HCT116 (cell line): ENCODE data around the gene UBAC2. TPM values are rescaled to one million over a fixed set of nuclear protein-coding genes. Genes with fewer than 3 reads are reported as not detected.

ENCODE experiments used
- ATAC-seq: fragments of 200-7000 bp; cut with Tn5 transposase; 2 replicates; pipeline ENCODE4 v1.9.1; 2020; ENCODE audit warnings: mild to moderate bottlenecking, moderate library complexity
- BruUV-seq: library from RNA; stranded (reverse); fragments of 400-500 nt; replicated peaks from 2 replicates; lab custom pipeline; 2021; lab: Mats Ljungman, UMichigan
- CTCF ChIA-PET: fragments of 300-600 bp; sonication (Branson Sonifier 250); formaldehyde crosslinking; loops from one replicate; lab custom pipeline; 2021; ENCODE audit warnings: antibody characterized with exemption; lab: Charles Lee
- POLR2A ChIA-PET: fragments of 300-600, 350-600 bp; sonication (Branson Sonifier 250); formaldehyde crosslinking; loops from one replicate; lab custom pipeline; 2021; ENCODE audit warnings: antibody characterized with exemption; lab: Charles Lee
- RAD21 ChIA-PET, 2 experiments: fragments of 300-600 bp; sonication (Branson Sonifier 250); formaldehyde crosslinking; loops; one replicate each; lab custom pipeline; 2023; ENCODE audit warnings: low total read pairs in 2 of 2; ENCODE audit not compliant: uncharacterized antibody in 2 of 2, unreplicated experiment in 2 of 2, low non-redundant PET in 1 of 2; lab: Charles Lee
- DNase-seq: peaks from one replicate; pipeline ENCODE4 v3.0.0-alpha.2; 2010; ENCODE audit warnings: low read depth, low spot score
- H2AFZ ChIP-seq: fragments of 200-600 bp; shearing (Covaris generic), sonication (generic); 2 replicates; pipeline ENCODE4 v1.6.1; 2017; ENCODE audit warnings: low read depth, mixed run types, mixed read lengths, antibody characterized with exemption, low read length; ENCODE audit not compliant: poor library complexity, severe bottlenecking
- H3K27ac ChIP-seq: 2 replicates; pipeline ENCODE4 v1.5.1; 2012; ENCODE audit warnings: low read depth, low read length
- H3K27me3 ChIP-seq: fragments of 200-600 bp; sonication (generic); 2 replicates; pipeline ENCODE4 v1.6.1; 2016; ENCODE audit warnings: mixed run types, low read length, mixed read lengths; ENCODE audit not compliant: insufficient read depth
- H3K36me3 ChIP-seq, 2 experiments: fragments of 200-500 bp in 1 of 2; fragments of 200-600 bp in 1 of 2; sonication (Bioruptor generic) in 1 of 2; sonication (generic) in 1 of 2; 2 replicates each; pipeline versions ENCODE4 v1.5.1 to v1.6.1; 2014 to 2016; ENCODE audit warnings: low read length in 2 of 2, inconsistent platforms in 1 of 2, mixed read lengths in 1 of 2, mixed run types in 1 of 2; ENCODE audit not compliant: insufficient read depth in 2 of 2, control insufficient read depth in 1 of 2
- H3K4me1 ChIP-seq, 2 experiments: fragments of 200-600 bp in 1 of 2; sonication (generic) in 1 of 2; 2 replicates each; pipeline versions ENCODE4 v1.5.1 to v1.6.1; 2012 to 2017; ENCODE audit warnings: low read length in 2 of 2, inconsistent platforms in 1 of 2, mild to moderate bottlenecking in 1 of 2, mixed read lengths in 1 of 2, mixed run types in 1 of 2, moderate library complexity in 1 of 2; ENCODE audit not compliant: insufficient read depth in 2 of 2, control insufficient read depth in 1 of 2
- H3K4me2 ChIP-seq: fragments of 200-600 bp; sonication (generic); 2 replicates; pipeline ENCODE4 v1.6.1; 2017; ENCODE audit warnings: mixed run types, low read length, mixed read lengths
- H3K4me3 ChIP-seq, 2 experiments: fragments of 200-600 bp in 1 of 2; sonication (generic) in 1 of 2; replicated peaks in 1 of 2; 2 replicates each; pipeline ENCODE4 v1.5.1; 2011 to 2016; ENCODE audit warnings: low read length in 2 of 2, control low read depth in 1 of 2, low read depth in 1 of 2, mild to moderate bottlenecking in 1 of 2, mixed read lengths in 1 of 2, mixed run types in 1 of 2
- H3K79me2 ChIP-seq: fragments of 200-600 bp; sonication (generic); 2 replicates; pipeline ENCODE4 v1.6.1; 2017; ENCODE audit warnings: mild to moderate bottlenecking, mixed run types, low read length, moderate library complexity, mixed read lengths; ENCODE audit not compliant: insufficient read depth
- H3K9ac ChIP-seq: fragments of 200-600 bp; sonication (generic); 2 replicates; pipeline ENCODE4 v1.6.1; 2016; ENCODE audit warnings: low read length, mixed read lengths
- H3K9me2 ChIP-seq: fragments of 200-600 bp; sonication (generic), shearing (Covaris generic); 2 replicates; pipeline ENCODE4 v1.6.1; 2017; ENCODE audit warnings: mixed run types, mild to moderate bottlenecking, moderate library complexity; ENCODE audit not compliant: insufficient read depth
- H3K9me3 ChIP-seq, 2 experiments: fragments of 200-500 bp in 1 of 2; fragments of 200-600 bp in 1 of 2; sonication (Bioruptor generic) in 1 of 2; sonication (generic) in 1 of 2; 2 replicates each; pipeline ENCODE4 v1.6.1; 2014 to 2017; ENCODE audit warnings: low read length in 2 of 2, mixed read lengths in 2 of 2, inconsistent platforms in 1 of 2, low read depth in 1 of 2, mild to moderate bottlenecking in 1 of 2, mixed run types in 1 of 2, moderate library complexity in 1 of 2; ENCODE audit not compliant: control insufficient read depth in 1 of 2, insufficient read depth in 1 of 2
- H4K20me1 ChIP-seq: fragments of 200-600 bp; sonication (generic), shearing (Covaris generic); 2 replicates; pipeline ENCODE4 v1.6.1; 2017; ENCODE audit warnings: mixed run types, mild to moderate bottlenecking, moderate library complexity; ENCODE audit not compliant: insufficient read depth
- ATF3 ChIP-seq: IDR thresholded peaks from 2 replicates; pipeline ENCODE4 v1.6.1; 2012
- CBX3 ChIP-seq: IDR thresholded peaks from 2 replicates; pipeline ENCODE4 v1.6.1; 2012; ENCODE audit warnings: low read depth
- CEBPB ChIP-seq: IDR thresholded peaks from 2 replicates; pipeline ENCODE4 v1.6.1; 2012; ENCODE audit warnings: low read depth
- CTCF ChIP-seq, 3 experiments: fragments of 200-600 bp in 1 of 3; sonication (generic) in 1 of 3; IDR thresholded peaks in 2 of 3; conservative IDR thresholded peaks in 1 of 3; 2 replicates each; pipeline ENCODE4 v1.5.1; 2012 to 2017; ENCODE audit warnings: low read depth in 2 of 3, low read length in 2 of 3, antibody characterized with exemption in 1 of 3, borderline replicate concordance in 1 of 3, control low read depth in 1 of 3, mild to moderate bottlenecking in 1 of 3, mixed read lengths in 1 of 3, mixed run types in 1 of 3, moderate library complexity in 1 of 3; ENCODE audit not compliant: insufficient read depth in 1 of 3
- ELF1 ChIP-seq: IDR thresholded peaks from 2 replicates; pipeline ENCODE4 v1.6.1; 2012; ENCODE audit warnings: low read depth, borderline replicate concordance
- EZH2 ChIP-seq: fragments of 200-600 bp; sonication (generic); IDR thresholded peaks from 2 replicates; pipeline ENCODE4 v1.6.1; 2017; ENCODE audit warnings: antibody characterized with exemption, mixed run types
- EZH2phosphoT487 ChIP-seq: fragments of 200-600 bp; IDR thresholded peaks from 2 replicates; pipeline ENCODE4 v1.6.1; 2018; ENCODE audit warnings: antibody characterized with exemption, borderline replicate concordance
- FOSL1 ChIP-seq: IDR thresholded peaks from 2 replicates; pipeline ENCODE4 v1.6.1; 2012; ENCODE audit warnings: low read depth
- JUND ChIP-seq: IDR thresholded peaks from 2 replicates; pipeline ENCODE4 v1.6.1; 2012
- POLR2AphosphoS5 ChIP-seq: IDR thresholded peaks from 2 replicates; pipeline ENCODE4 v1.6.1; 2011; ENCODE audit warnings: mild to moderate bottlenecking, low read depth, low read length, moderate library complexity
- RAD21 ChIP-seq: IDR thresholded peaks from 2 replicates; pipeline ENCODE4 v1.6.1; 2012; ENCODE audit warnings: low read depth, mild to moderate bottlenecking
- REST ChIP-seq: IDR thresholded peaks from 2 replicates; pipeline ENCODE4 v1.6.1; 2012; ENCODE audit warnings: low read depth
- SIN3A ChIP-seq: IDR thresholded peaks from 2 replicates; pipeline ENCODE4 v1.6.1; 2012; ENCODE audit warnings: low read depth
- SP1 ChIP-seq: IDR thresholded peaks from 2 replicates; pipeline ENCODE4 v1.6.1; 2012; ENCODE audit warnings: low read depth
- SRF ChIP-seq: IDR thresholded peaks from 2 replicates; pipeline ENCODE4 v1.6.1; 2012; ENCODE audit warnings: low read depth
- TCF7L2 ChIP-seq: IDR thresholded peaks from 2 replicates; pipeline ENCODE4 v1.7.0; 2011; ENCODE audit warnings: borderline replicate concordance, inconsistent platforms; ENCODE audit not compliant: insufficient read depth, insufficient read length; ENCODE audit errors: extremely low read depth
- YY1 ChIP-seq: IDR thresholded peaks from 2 replicates; pipeline ENCODE4 v1.6.1; 2011; ENCODE audit warnings: low read length, low read depth, moderate library complexity, mild to moderate bottlenecking; ENCODE audit not compliant: insufficient replicate concordance; ENCODE audit errors: extremely low read depth
- ZBTB33 ChIP-seq: IDR thresholded peaks from 2 replicates; pipeline ENCODE4 v1.6.1; 2011; ENCODE audit warnings: mild to moderate bottlenecking, low read length, moderate library complexity; ENCODE audit not compliant: insufficient replicate concordance; ENCODE audit errors: extremely low read depth
- ZFX ChIP-seq: fragments of 450-650 bp; IDR thresholded peaks from 2 replicates; pipeline ENCODE4 v1.6.1; 2017
- ZNF274 ChIP-seq: fragments of 200-500 bp; sonication (Bioruptor generic); IDR thresholded peaks from 2 replicates; pipeline ENCODE4 v1.6.1; 2014; ENCODE audit warnings: mild to moderate bottlenecking, low read depth, low read length, inconsistent platforms
- intact Hi-C: fragments of 100-400 bp; cut with micrococcal nuclease; formaldehyde crosslinking; loops from 2 replicates; pipeline ENCODE4 v1.10.0; 2022
- total RNA-seq: library from RNA; stranded (reverse); gene quantifications from one replicate; pipeline ENCODE4 v1.2.1, GENCODE V29; 2021; ENCODE audit not compliant: unreplicated experiment

Gene UBAC2
- total RNA-seq, 1 experiment from 2014 or later = 67.4 TPM

- Histone ChIP-seq H3K4me1 (no peaks in the 10 kb centered on the region), H3K9me3 (no peaks in the 10 kb centered on the region), H4K20me1 (no peaks in the 10 kb centered on the region), H3K4me2 (no peak overlapping the region), H2AFZ (no peak overlapping the region), H3K9ac (no peak overlapping the region), H3K36me3 (peaks cover 0 to 2% of the 10 kb centered on the region in 2 experiments; a peak in 1 of 4 replicates), H3K4me3 (no peak overlapping the region), H3K27ac (no peak overlapping the region), H3K79me2 (peaks cover 22% of the 10 kb centered on the region), H3K9me2 (no peaks in the 10 kb centered on the region), H3K27me3 (no peaks in the 10 kb centered on the region)
- ChIA-PET POLR2A (interaction anchor here (1.4 kb wide), 1 partner anchor 90 kb away, joined by 3 read pairs; no protein-coding TSS in a partner anchor), RAD21 (no interaction called here), CTCF (interaction anchor here (0.7 to 6.7 kb wide), 5 partner anchors 8 to 427 kb away, joined by 3 to 90 read pairs (median 8); no protein-coding TSS in a partner anchor)
- ATAC-seq (no peak), DNase-seq (no peak)
- TF ChIP-seq CTCF (IDR thresholded peaks at IDR 0.05 in 2 of 3, conservative IDR thresholded peaks at IDR 0.05 in 1 of 3; ENCODE audit: borderline replicate concordance in 1 of 3, insufficient read depth in 1 of 3, low read depth in 2 of 3, low read length in 2 of 3) (no peak), ZNF274 (no peak), TCF7L2 (no peak), ATF3 (no peak), REST (no peak), POLR2AphosphoS5 (no peak), JUND (no peak), ELF1 (no peak), EZH2 (no peak), CBX3 (no peak), YY1 (no peak), CEBPB (no peak), SIN3A (no peak), SRF (no peak), FOSL1 (no peak), SP1 (no peak), EZH2phosphoT487 (no peak), ZBTB33 (no peak), RAD21 (no peak), ZFX (no peak)
- intact Hi-C loops = loop anchor here (1.0 to 10.0 kb wide), 4 partner anchors 70 to 422 kb away; no protein-coding TSS in a partner anchor
- BruUV-seq = no TSS peak
These were observed 66.2 kb downstream of the UBAC2 start for GRCh38 chr13:99266827-99267226.
